ENCODE measurements around the gene MYH13.

The MYH13 gene

DNA sequence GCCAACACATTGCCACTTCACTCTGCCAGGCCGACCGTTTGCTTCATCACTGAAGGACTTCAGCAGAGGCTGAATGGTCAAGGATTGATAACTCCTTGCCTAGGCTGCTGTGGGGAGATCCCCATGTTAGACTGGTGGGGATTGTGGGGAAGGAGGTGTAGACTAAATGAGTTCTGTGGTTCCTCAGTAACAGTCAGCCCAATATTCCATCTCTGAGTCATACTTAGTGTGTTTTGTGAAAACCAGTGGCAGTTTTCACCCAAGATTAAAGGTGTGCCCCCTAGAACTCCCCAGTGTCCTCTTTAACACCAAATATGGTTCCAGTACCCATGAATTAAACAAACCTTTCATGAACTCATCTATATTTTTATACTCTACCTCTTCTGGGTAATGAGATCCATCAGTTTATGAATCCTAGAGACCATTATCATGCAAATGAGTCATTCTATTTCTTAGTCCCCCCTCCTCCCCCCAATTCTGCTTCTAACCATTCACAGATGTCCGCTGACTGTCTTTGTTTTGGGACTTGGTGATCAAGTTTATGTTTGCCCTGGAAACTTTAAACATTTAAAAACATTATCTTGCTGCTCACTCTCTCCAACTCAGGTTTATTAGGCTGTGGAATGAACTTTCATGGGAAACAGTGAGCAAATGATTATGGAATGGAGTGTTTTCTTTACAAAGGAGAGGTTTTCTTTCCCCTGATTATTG lies 107.6 kb downstream of the MYH13 start:
- TF ChIP-seq, protein P1, sequence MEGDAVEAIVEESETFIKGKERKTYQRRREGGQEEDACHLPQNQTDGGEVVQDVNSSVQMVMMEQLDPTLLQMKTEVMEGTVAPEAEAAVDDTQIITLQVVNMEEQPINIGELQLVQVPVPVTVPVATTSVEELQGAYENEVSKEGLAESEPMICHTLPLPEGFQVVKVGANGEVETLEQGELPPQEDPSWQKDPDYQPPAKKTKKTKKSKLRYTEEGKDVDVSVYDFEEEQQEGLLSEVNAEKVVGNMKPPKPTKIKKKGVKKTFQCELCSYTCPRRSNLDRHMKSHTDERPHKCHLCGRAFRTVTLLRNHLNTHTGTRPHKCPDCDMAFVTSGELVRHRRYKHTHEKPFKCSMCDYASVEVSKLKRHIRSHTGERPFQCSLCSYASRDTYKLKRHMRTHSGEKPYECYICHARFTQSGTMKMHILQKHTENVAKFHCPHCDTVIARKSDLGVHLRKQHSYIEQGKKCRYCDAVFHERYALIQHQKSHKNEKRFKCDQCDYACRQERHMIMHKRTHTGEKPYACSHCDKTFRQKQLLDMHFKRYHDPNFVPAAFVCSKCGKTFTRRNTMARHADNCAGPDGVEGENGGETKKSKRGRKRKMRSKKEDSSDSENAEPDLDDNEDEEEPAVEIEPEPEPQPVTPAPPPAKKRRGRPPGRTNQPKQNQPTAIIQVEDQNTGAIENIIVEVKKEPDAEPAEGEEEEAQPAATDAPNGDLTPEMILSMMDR (IDR thresholded peaks at IDR 0.05; ENCODE audit: insufficient read depth, low read depth, low read length, missing control alignments), result no peak
- no peak overlapping the region for H3K4me3 ChIP-seq (ENCODE audit: low read length)
- no peak for DNase-seq (ENCODE audit: low read depth)

DNA sequence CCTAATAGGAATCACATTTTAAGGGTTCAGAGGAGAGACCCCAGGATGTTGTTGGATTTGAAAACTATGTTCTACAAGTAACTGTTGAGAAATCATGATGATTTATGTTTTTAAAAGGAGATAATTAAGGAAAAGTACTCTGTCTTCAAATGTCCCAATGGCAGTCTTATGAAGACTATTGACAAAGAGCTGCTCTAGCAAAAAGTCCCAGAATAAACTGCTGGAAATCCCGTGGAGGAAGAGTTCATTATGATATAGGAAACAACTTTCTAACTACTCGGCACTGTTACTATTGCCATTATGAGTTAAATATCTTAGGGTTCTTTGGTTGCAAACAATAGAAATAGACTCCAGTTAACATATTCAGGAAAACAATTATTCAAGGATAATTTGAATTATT lies 108.8 kb downstream of the MYH13 start:
- no peak for DNase-seq (ENCODE audit: low read depth)
- H3K4me3 ChIP-seq (ENCODE audit: low read length), result no peak overlapping the region
- TF ChIP-seq, protein P1 (IDR thresholded peaks at IDR 0.05; ENCODE audit: insufficient read depth, low read depth, low read length, missing control alignments), result no peak

DNA sequence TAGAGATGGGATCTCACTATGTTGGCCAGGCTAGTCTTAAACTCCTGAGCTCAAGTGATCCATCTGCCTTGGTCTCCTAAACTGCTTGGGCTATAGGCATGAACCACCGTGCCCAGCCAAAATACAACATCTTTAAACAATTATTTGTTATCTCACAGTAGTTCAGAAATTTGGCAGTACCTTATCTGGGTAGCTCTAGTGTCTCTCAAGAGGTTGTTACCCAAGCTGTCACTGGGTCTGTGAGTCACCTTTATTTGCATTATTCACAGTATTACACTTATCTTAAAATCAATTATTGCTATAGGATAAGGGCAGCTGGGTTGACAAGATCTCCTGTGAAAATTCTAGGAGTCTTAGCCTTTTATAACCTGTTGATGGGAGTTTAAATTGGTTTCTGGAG lies 110.4 kb downstream of the MYH13 start:
- no peak for DNase-seq (ENCODE audit: low read depth)
- H3K4me3 ChIP-seq (ENCODE audit: low read length), result no peak overlapping the region
- TF ChIP-seq, protein P1 (IDR thresholded peaks at IDR 0.05; ENCODE audit: insufficient read depth, low read depth, low read length, missing control alignments), result no peak

DNA sequence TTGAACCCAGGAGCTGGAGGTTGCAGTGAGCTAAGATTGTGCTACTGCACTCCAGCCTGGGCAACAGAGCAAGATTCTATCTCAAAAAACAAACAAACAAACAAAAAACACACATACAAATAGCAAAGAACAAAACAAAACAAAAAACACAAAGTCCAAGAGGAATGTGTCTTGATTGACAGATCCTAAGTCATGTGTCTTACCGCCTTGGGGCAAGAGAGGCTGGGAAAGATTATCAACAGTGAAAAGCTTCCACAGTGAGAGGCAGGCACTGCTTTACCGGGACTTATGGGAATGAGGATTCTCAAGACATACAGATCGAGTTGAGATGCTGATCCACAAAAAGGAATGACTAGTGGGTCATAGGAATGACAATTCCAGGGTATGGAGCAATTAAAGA lies 111.7 kb downstream of the MYH13 start:
- TF ChIP-seq, protein P1 (IDR thresholded peaks at IDR 0.05; ENCODE audit: insufficient read depth, low read depth, low read length, missing control alignments), result no peak
- no peak for DNase-seq (ENCODE audit: low read depth)

DNA sequence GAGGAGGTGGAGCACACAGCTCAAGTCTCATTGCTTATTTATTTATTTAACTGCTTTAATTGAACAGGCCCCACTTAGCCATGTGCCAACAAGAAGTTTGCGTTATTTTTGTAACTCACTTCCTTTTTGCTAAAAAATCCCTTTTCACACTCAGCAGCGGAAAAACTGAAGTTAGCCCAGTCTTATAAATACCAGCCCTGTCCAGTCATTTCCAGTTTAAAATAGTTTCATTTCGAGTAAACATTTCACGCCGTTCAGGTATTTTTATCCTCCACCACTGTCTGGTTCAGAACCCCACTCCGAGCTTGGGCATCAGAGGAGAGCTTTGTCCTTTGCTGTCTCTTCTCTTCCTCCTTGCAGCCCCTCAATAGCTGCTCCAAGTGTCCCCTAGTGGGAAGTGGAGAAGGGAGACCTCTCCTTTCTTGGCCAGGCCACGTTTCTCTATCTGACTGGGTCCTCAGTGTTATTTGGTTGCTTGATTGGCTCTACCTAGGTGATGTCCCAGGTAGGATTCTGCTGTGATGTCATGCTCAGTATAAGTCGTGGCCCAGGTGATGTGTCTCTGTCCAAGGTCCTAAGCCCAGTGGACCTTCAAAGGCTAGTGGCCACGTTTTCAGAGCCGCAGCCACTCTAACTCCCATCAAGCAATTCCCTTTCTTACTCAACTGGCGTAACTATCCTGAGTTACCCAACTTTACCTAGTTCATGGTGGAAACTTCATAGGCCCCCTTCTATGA lies 121.4 kb downstream of the MYH13 start:
- no peak for DNase-seq (ENCODE audit: low read depth)

More for the DNA sequence above, 111.7 kb downstream of the MYH13 start:
- no peak overlapping the region for H3K4me3 ChIP-seq (ENCODE audit: low read length)

More for the DNA sequence above, 121.4 kb downstream of the MYH13 start:
- TF ChIP-seq, protein P1 (IDR thresholded peaks at IDR 0.05; ENCODE audit: insufficient read depth, low read depth, low read length, missing control alignments), result no peak
- no peak overlapping the region for H3K4me3 ChIP-seq (ENCODE audit: low read length)
